Measurements from ENCODE around the gene XCL1.

DNA sequence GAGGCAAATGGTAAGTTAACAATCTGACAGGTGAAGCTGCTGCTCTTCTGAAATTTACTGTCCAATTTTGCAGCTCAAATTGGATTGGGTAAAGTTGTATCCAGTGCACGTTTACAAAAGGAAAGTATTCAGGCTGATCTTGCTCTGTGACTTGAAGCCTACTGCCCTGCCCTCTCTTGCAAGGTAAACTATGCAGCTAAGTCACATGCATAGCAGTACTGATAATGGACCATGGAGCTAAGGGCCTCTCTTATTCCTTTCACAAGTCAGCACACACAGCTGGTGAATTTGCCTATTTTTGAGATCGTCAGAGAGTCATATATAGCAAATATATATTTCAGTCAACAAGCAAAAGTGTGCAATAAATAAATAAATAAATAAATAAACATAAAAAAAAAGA is 23.2 kb downstream of the XCL1 start:
- TF ChIP-seq, protein P1, sequence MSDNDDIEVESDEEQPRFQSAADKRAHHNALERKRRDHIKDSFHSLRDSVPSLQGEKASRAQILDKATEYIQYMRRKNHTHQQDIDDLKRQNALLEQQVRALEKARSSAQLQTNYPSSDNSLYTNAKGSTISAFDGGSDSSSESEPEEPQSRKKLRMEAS (IDR thresholded peaks at IDR 0.05), result no peak
- no peak for TF ChIP-seq EP300 (IDR thresholded peaks at IDR 0.05; ENCODE audit: borderline replicate concordance)
- TF ChIP-seq, protein P2, sequence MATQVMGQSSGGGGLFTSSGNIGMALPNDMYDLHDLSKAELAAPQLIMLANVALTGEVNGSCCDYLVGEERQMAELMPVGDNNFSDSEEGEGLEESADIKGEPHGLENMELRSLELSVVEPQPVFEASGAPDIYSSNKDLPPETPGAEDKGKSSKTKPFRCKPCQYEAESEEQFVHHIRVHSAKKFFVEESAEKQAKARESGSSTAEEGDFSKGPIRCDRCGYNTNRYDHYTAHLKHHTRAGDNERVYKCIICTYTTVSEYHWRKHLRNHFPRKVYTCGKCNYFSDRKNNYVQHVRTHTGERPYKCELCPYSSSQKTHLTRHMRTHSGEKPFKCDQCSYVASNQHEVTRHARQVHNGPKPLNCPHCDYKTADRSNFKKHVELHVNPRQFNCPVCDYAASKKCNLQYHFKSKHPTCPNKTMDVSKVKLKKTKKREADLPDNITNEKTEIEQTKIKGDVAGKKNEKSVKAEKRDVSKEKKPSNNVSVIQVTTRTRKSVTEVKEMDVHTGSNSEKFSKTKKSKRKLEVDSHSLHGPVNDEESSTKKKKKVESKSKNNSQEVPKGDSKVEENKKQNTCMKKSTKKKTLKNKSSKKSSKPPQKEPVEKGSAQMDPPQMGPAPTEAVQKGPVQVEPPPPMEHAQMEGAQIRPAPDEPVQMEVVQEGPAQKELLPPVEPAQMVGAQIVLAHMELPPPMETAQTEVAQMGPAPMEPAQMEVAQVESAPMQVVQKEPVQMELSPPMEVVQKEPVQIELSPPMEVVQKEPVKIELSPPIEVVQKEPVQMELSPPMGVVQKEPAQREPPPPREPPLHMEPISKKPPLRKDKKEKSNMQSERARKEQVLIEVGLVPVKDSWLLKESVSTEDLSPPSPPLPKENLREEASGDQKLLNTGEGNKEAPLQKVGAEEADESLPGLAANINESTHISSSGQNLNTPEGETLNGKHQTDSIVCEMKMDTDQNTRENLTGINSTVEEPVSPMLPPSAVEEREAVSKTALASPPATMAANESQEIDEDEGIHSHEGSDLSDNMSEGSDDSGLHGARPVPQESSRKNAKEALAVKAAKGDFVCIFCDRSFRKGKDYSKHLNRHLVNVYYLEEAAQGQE (IDR thresholded peaks at IDR 0.05; ENCODE audit: low read depth), result no peak
- no peak for TF ChIP-seq CREB1 (IDR thresholded peaks at IDR 0.05; ENCODE audit: low read depth)
- TF ChIP-seq TAF1 (IDR thresholded peaks at IDR 0.05; ENCODE audit: low read depth), result no peak
- TF ChIP-seq TEAD4 (IDR thresholded peaks at IDR 0.05), result no peak
- TF ChIP-seq RAD21 (IDR thresholded peaks at IDR 0.05; ENCODE audit: low read depth), result no peak
- TF ChIP-seq EGR1 (IDR thresholded peaks at IDR 0.05), result no peak
- TF ChIP-seq CEBPB (IDR thresholded peaks at IDR 0.05), result no peak

All from Ishikawa (cell line).